Uterus (tissue), 4 donors: ENCODE measurements around the gene RFC5. TPM values are rescaled to one million over a fixed set of nuclear protein-coding genes. Genes with fewer than 3 reads are reported as not detected.
"Not testable (repeated sequence)": the region's sequence is repeated elsewhere in the genome, so short reads cannot be mapped to it uniquely, and the experiment has no call there.

Source experiments
- DNase-seq, 2 donors: peaks; one replicate each; pipeline ENCODE4 v3.0.0-alpha.2; 2019 to 2020
- H3K27ac ChIP-seq, 2 donors: fragments of 200-600 bp; sonication (generic); 1 replicate in 1 of 2; 2 replicates in 1 of 2; pipeline ENCODE4 v1.5.1; 2016 to 2018
- H3K27me3 ChIP-seq, 2 donors: fragments of 200-600 bp; sonication (generic); one replicate each; pipeline ENCODE4 v1.5.1; 2018 to 2019; ENCODE audit warnings: control low read depth in 1 of 2
- H3K36me3 ChIP-seq, 2 donors: fragments of 200-600 bp; sonication (generic); one replicate each; pipeline ENCODE4 v1.5.1; 2019; ENCODE audit warnings: control low read depth in 1 of 2
- H3K4me1 ChIP-seq, 2 donors: fragments of 200-600 bp; sonication (generic); one replicate each; pipeline ENCODE4 v1.5.1; 2018 to 2019; ENCODE audit warnings: control low read depth in 1 of 2
- H3K4me3 ChIP-seq, 2 donors: fragments of 200-600 bp; sonication (generic); 1 replicate in 1 of 2; 2 replicates in 1 of 2; pipeline ENCODE4 v1.5.1; 2018 to 2019; ENCODE audit warnings: mild to moderate bottlenecking in 1 of 2
- H3K9me3 ChIP-seq, 2 donors: fragments of 200-600 bp; sonication (generic); one replicate each; pipeline ENCODE4 v1.5.1; 2019; ENCODE audit warnings: control low read depth in 1 of 2
- POLR2A ChIP-seq, 2 donors: fragments of 450-650 bp; IDR thresholded peaks; one replicate each; pipeline ENCODE4 v1.6.1; 2016; ENCODE audit warnings: antibody characterized with exemption in 2 of 2, mild to moderate bottlenecking in 1 of 2, moderate library complexity in 1 of 2
- intact Hi-C: fragments of 100-400 bp; cut with DNase I; formaldehyde crosslinking; loops from one replicate; pipeline ENCODE4 v1.15.1; 2023; ENCODE audit warnings: low total_unique reads
- total RNA-seq, 4 donors: library from RNA; depleted of rRNA in 3 of 4; stranded (reverse); fragments of >200 nt in 3 of 4; gene quantifications; one replicate each; pipeline versions ENCODE4 v1.1.0 to v1.2.4, GENCODE V29; 2014 to 2023
- TF ChIP-seq, protein P1 (sequence below), 4 experiments: fragments of 200-600 bp in 2 of 4; fragments of 450-650 bp in 2 of 4; sonication (generic) in 2 of 4; IDR thresholded peaks; one replicate each; pipeline ENCODE4 v1.5.1; 2016 to 2019; ENCODE audit warnings: antibody characterized with exemption in 4 of 4, mild to moderate bottlenecking in 2 of 4, moderate library complexity in 1 of 4
- donor health status: DM: yes; HTN: yes; CAD: no.

The RFC5 gene
- total RNA-seq, 4 donors from 2014 or later, result 4.6 to 24.7 (median 14.0) TPM

DNA sequence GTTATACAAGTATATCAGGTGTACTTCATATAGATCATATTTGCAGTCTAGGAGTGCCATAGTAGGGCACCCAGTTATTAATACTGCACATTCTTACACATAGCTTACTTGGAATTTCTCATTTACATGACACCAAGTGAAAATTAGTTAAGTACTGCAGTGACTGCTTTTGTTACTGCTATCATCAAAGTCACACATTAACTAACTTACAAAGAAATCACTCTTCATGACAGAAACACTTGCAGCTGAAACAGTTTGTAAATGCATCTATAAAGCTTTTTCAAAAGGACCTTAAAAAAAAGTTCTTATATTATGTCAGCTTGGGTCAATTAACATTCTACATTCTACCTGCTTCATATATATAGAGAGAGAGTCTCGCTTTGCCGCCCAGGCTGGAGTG, 17.8 kb upstream of the RFC5 start:
- no peak overlapping the region for H3K4me3 ChIP-seq
- intact Hi-C loops, result no loop called here
- H3K9me3 ChIP-seq, result no peaks in the 10 kb centered on the region
- no peak for TF ChIP-seq POLR2A (IDR thresholded peaks at IDR 0.05)
- TF ChIP-seq, protein P1, sequence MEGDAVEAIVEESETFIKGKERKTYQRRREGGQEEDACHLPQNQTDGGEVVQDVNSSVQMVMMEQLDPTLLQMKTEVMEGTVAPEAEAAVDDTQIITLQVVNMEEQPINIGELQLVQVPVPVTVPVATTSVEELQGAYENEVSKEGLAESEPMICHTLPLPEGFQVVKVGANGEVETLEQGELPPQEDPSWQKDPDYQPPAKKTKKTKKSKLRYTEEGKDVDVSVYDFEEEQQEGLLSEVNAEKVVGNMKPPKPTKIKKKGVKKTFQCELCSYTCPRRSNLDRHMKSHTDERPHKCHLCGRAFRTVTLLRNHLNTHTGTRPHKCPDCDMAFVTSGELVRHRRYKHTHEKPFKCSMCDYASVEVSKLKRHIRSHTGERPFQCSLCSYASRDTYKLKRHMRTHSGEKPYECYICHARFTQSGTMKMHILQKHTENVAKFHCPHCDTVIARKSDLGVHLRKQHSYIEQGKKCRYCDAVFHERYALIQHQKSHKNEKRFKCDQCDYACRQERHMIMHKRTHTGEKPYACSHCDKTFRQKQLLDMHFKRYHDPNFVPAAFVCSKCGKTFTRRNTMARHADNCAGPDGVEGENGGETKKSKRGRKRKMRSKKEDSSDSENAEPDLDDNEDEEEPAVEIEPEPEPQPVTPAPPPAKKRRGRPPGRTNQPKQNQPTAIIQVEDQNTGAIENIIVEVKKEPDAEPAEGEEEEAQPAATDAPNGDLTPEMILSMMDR (IDR thresholded peaks at IDR 0.05), result no peak
- H3K27me3 ChIP-seq, result no peaks in the 10 kb centered on the region
- H3K36me3 ChIP-seq, result no peaks in the 10 kb centered on the region
- H3K4me1 ChIP-seq, result no peaks in the 10 kb centered on the region
- no peak overlapping the region for H3K27ac ChIP-seq
- no peak for DNase-seq

DNA sequence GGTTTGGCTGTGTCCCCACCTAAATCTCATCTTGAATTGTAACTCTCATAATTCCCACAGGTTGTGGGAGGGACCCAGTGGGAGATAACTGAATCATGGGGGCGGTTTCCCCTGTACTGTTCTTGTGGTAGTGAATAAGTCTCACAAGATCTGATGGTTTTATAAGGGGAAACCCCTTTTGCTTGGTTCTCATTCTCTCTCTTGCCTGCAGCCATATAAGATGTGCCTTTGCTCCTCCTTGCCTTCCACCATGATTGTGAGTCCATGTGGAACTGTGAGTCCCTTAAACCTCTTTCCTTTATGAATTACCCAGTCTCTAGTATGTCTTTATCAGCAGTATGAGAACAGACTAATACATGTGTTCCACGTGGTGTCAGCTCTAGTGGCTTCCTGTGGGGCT, 16.7 kb upstream of the RFC5 start:
- H3K36me3 ChIP-seq, H3K27ac ChIP-seq, DNase-seq, H3K9me3 ChIP-seq, H3K27me3 ChIP-seq, H3K4me3 ChIP-seq, H3K4me1 ChIP-seq, intact Hi-C loops: not testable (repeated sequence)

DNA sequence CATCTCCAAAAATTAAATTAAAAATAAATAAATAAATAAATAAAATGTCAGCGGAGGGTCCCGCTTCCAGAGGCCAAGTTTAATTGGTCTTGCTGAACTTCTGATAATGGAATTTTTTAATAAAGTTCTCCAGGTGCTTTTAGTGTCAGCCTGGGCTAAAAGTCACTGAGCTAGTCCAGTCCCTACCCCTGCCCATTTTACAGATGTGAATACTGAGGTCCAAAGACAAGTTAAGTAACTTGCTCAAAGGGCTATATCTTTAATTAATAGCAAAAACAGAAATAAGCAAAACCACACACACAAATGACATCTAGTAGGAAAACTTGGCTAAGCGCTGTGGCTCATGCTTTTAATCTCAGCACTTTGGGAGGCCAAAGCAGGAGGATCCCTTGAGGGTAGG, 5.6 kb upstream of the RFC5 start:
- TF ChIP-seq, protein P1 (IDR thresholded peaks at IDR 0.05), result no peak
- TF ChIP-seq POLR2A (IDR thresholded peaks at IDR 0.05), result no peak
- Histone ChIP-seq H3K4me3 (no peak overlapping the region), H3K9me3 (no peaks in the 10 kb centered on the region), H3K36me3 (no peaks in the 10 kb centered on the region), H3K4me1 (no peaks in the 10 kb centered on the region), H3K27me3 (no peaks in the 10 kb centered on the region), H3K27ac (no peak overlapping the region)
- intact Hi-C loops, result no loop called here
- no peak for DNase-seq

DNA sequence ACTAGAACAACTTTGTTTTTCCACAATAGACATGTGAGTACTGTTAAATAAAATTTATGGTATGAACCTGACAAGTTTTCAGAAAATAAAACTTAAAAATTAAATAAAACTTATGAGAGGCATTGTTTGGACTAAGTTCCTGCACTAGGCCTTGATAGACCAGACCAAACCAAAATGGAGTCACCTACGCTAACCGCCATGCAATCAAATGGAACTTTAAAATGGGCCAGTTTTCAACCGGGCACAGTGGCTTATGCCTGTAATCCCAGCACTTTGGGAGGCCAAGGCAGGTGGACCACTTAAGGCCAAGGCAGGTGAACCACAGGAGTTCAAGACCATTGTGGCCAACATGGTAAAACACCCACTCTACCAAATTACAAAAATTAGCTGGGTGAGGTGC, 5.1 kb upstream of the RFC5 start:
- TF ChIP-seq POLR2A (IDR thresholded peaks at IDR 0.05), result no peak
- TF ChIP-seq, protein P1 (IDR thresholded peaks at IDR 0.05), result no peak
- intact Hi-C loops, result no loop called here
- H3K27me3 ChIP-seq, result no peaks in the 10 kb centered on the region
- no peaks in the 10 kb centered on the region for H3K9me3 ChIP-seq
- DNase-seq, result no peak
- H3K27ac ChIP-seq, result no peak overlapping the region
- no peaks in the 10 kb centered on the region for H3K4me1 ChIP-seq
- no peak overlapping the region for H3K4me3 ChIP-seq
- no peaks in the 10 kb centered on the region for H3K36me3 ChIP-seq

DNA sequence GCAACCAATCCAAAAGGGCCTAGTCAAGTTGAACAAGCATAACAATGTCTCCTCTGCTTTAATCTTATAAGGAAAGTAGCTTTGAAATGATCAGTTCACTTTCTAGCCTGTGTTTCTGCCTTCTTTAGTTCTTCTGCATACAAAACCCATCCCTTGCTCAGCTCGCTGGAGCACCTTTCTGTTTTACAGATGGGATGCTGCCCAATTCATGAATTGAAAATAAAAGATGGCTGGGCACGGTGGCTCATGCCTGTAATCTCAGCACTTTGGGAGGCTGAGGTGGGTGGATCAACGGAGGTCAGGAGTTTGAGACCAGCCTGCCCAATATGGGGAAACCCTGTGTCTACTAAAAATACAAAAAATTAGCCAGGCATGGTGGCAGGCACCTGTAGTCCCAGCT, 4.5 kb upstream of the RFC5 start:
- no peak for DNase-seq
- no peak overlapping the region for H3K4me3 ChIP-seq
- no peaks in the 10 kb centered on the region for H3K27me3 ChIP-seq
- no peaks in the 10 kb centered on the region for H3K4me1 ChIP-seq
- no peak overlapping the region for H3K27ac ChIP-seq
- TF ChIP-seq POLR2A (IDR thresholded peaks at IDR 0.05), result no peak
- TF ChIP-seq, protein P1 (IDR thresholded peaks at IDR 0.05), result no peak
- H3K36me3 ChIP-seq, result no peaks in the 10 kb centered on the region
- intact Hi-C loops, result no loop called here
- no peaks in the 10 kb centered on the region for H3K9me3 ChIP-seq

DNA sequence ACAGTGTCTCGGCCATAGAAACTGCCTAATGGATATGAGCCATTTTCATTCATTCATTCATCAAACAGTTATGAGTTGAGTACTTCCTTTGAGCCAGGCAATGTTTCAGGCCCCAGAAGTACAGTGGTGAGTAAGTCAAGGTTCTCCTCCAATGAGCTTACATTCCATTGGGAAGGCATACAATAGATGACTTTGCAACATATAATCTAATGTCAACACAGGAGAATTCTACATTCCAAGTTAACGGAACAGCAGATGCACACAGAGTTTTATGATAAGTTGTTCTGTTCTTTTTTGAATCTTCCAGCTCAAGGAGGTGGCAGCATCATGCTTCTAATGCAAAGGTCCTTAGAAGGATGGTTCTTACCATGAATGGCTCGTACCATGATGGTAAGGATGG, 3.2 kb upstream of the RFC5 start:
- intact Hi-C loops, result no loop called here
- TF ChIP-seq POLR2A (IDR thresholded peaks at IDR 0.05), result no peak
- TF ChIP-seq, protein P1 (IDR thresholded peaks at IDR 0.05), result no peak
- DNase-seq, result no peak

More for the DNA sequence above, 3.2 kb upstream of the RFC5 start:
- H3K36me3 ChIP-seq, result no peaks in the 10 kb centered on the region
- H3K27ac ChIP-seq, result no peak overlapping the region
- no peaks in the 10 kb centered on the region for H3K9me3 ChIP-seq
- H3K4me3 ChIP-seq, result no peak overlapping the region
- H3K4me1 ChIP-seq, result peaks cover 0 to 6% of the 10 kb centered on the region in 2 donors
- H3K27me3 ChIP-seq, result no peaks in the 10 kb centered on the region
